ENCODE results near the gene LRTM1.
A peak's percentile ranks its signal among the peaks of the same experiment; 100 is the strongest.

The LRTM1 gene

GRCh38 chr3:54967731-54968161, 39.9 kb upstream of the LRTM1 start:
- Mint-ChIP-seq H3K9me3 (no peaks in the 10 kb centered on the region), H3K4me1 (peaks cover 82% of the 10 kb centered on the region)

DNA sequence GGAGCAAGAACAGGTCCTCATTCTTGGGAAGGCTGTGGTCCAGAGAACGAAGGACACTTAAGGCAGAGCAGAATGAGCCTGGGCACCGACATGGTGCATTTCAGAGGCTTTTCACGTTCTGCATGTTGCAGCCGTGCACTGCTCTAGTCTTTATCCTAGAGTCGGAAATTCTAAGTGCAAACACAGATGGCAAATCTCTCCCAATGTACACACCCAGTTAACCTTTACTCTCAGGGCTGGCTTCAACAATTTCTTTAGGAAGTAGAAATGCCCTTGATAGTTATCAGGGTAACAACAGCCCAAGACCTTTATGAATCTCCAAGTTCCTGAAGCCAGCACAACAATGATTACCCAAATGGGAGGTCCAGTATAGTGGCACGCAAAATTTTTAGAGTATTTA, 39.1 kb upstream of the LRTM1 start:
- Mint-ChIP-seq H3K27me3 (ENCODE audit: low read depth, poor library complexity) (peaks cover 3% of the 10 kb centered on the region), H3K27ac (no peak overlapping the region), H3K36me3 (ENCODE audit: low read depth) (no peaks in the 10 kb centered on the region), H3K4me3 (no peak overlapping the region), H3K4me1 (peaks cover 80% of the 10 kb centered on the region), H3K9me3 (no peaks in the 10 kb centered on the region)
- TF ChIP-seq, protein P1, sequence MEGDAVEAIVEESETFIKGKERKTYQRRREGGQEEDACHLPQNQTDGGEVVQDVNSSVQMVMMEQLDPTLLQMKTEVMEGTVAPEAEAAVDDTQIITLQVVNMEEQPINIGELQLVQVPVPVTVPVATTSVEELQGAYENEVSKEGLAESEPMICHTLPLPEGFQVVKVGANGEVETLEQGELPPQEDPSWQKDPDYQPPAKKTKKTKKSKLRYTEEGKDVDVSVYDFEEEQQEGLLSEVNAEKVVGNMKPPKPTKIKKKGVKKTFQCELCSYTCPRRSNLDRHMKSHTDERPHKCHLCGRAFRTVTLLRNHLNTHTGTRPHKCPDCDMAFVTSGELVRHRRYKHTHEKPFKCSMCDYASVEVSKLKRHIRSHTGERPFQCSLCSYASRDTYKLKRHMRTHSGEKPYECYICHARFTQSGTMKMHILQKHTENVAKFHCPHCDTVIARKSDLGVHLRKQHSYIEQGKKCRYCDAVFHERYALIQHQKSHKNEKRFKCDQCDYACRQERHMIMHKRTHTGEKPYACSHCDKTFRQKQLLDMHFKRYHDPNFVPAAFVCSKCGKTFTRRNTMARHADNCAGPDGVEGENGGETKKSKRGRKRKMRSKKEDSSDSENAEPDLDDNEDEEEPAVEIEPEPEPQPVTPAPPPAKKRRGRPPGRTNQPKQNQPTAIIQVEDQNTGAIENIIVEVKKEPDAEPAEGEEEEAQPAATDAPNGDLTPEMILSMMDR (IDR thresholded peaks at IDR 0.05) = no peak
- DNase-seq = no peak

More at GRCh38 chr3:54967731-54968161, 39.9 kb upstream of the LRTM1 start:
- Mint-ChIP-seq H3K27me3 (ENCODE audit: low read depth, poor library complexity) (peaks cover 3% of the 10 kb centered on the region), H3K27ac (no peak overlapping the region), H3K36me3 (ENCODE audit: low read depth) (no peaks in the 10 kb centered on the region), H3K4me3 (peak overlapping the region; percentile 20)
- TF ChIP-seq, protein P1 (IDR thresholded peaks at IDR 0.05) = no peak
- no peak for DNase-seq

DNA sequence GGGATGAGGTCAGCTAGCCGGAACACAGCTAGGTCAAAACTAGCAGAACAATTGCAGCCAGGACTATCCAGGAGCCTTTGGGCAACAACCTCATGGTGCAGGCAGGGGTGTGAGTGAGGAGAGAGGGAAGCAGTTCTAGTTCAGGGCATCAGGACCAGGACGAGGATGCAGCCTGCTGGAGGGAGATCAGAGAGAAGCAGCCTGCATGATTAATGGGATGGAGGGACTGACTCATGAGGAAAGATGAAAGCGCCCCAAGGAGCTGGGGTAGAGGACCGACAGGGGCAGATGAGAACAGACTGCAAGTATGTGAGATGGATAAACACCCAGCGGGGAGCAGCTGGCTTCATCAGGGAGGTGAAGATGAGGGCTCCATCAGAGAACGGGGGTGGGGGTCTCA, 37.9 kb upstream of the LRTM1 start:
- Mint-ChIP-seq H3K27me3 (ENCODE audit: low read depth, poor library complexity) (peaks cover 3% of the 10 kb centered on the region), H3K4me1 (peaks cover 81% of the 10 kb centered on the region), H3K36me3 (ENCODE audit: low read depth) (no peaks in the 10 kb centered on the region), H3K27ac (peak overlapping the region; percentile 77), H3K9me3 (no peaks in the 10 kb centered on the region), H3K4me3 (peak overlapping the region; percentile 11)
- no peak for DNase-seq
- TF ChIP-seq, protein P1 (IDR thresholded peaks at IDR 0.05) = no peak

DNA sequence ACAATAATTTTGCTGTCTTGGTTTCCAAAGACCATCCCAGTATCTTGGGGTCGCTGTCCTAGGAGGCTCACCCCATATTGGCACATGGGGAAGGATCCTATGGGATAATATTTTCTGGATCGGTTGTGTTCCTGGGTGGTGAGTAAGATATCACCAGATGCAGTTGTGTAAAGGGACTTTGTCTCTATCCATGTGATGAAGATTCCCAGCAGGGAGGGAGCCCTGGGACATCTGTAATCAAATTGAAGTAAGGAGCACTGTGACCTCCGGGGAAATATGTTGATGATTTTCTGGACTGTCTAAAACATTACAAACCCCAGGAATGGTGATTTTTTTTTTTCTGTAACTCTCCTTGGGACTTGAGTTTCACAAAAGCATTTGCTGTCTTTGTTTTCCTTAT, 36.2 kb upstream of the LRTM1 start:
- H3K27me3 Mint-ChIP-seq (ENCODE audit: low read depth, poor library complexity) = no peaks in the 10 kb centered on the region
- H3K27ac Mint-ChIP-seq = peak overlapping the region; percentile 34
- no peak overlapping the region for H3K4me3 Mint-ChIP-seq
- peaks cover 79% of the 10 kb centered on the region for H3K4me1 Mint-ChIP-seq
- no peak for DNase-seq
- no peaks in the 10 kb centered on the region for H3K9me3 Mint-ChIP-seq
- H3K36me3 Mint-ChIP-seq (ENCODE audit: low read depth) = no peaks in the 10 kb centered on the region
- TF ChIP-seq, protein P1 (IDR thresholded peaks at IDR 0.05) = no peak

DNA sequence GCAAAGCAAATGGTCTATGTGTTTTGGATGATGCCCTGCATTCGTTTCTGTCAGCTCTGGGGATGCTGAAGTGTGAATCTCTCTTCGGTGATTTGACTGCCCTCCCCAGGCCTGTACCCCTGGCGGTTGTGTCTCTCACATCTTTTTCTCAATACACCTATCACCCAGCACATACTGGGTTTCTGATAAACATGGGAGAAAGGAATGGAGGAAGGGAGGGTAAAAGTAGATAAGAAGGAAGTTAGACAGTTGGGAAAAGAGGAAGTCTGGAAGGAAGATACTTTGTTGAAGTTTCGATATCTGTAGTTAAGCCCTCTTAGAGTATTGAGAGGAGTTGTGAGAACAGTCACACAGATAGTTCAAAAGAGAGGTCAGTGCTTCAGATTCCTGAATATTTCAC, 35.8 kb upstream of the LRTM1 start:
- TF ChIP-seq, protein P1 (IDR thresholded peaks at IDR 0.05) = no peak
- no peaks in the 10 kb centered on the region for H3K36me3 Mint-ChIP-seq (ENCODE audit: low read depth)
- no peak overlapping the region for H3K4me3 Mint-ChIP-seq
- no peaks in the 10 kb centered on the region for H3K9me3 Mint-ChIP-seq
- peak overlapping the region; percentile 41 for H3K27ac Mint-ChIP-seq
- H3K27me3 Mint-ChIP-seq (ENCODE audit: low read depth, poor library complexity) = no peaks in the 10 kb centered on the region
- DNase-seq = no peak
- peaks cover 75% of the 10 kb centered on the region for H3K4me1 Mint-ChIP-seq

DNA sequence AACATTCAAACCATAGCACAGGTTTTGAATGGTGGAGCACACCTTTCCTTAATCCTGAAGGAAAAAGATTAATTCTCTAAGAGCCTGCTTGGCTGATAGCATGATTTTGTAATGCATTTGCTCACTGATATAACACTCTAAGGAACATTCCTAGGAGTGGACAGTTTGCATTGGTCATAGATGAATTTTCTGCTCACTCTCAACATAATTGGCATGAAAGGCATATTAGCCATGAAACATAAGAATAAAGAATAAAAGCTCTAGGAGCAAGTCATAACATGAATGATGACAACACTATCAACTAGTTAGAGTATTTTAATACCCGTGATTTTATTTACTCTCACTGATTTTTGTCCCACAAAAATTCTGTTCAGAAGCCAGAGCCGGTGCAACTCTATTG, 34.3 kb upstream of the LRTM1 start:
- peaks cover 60% of the 10 kb centered on the region for H3K4me1 Mint-ChIP-seq
- H3K27ac Mint-ChIP-seq = no peak overlapping the region
- no peaks in the 10 kb centered on the region for H3K9me3 Mint-ChIP-seq
- no peak for DNase-seq
- H3K36me3 Mint-ChIP-seq (ENCODE audit: low read depth) = no peaks in the 10 kb centered on the region
- TF ChIP-seq, protein P1 (IDR thresholded peaks at IDR 0.05) = no peak
- no peaks in the 10 kb centered on the region for H3K27me3 Mint-ChIP-seq (ENCODE audit: low read depth, poor library complexity)
- no peak overlapping the region for H3K4me3 Mint-ChIP-seq

Measured in nephron progenitor cell (in vitro differentiated cells).